Pons (tissue), 1 donor: ENCODE results near the gene TRAF3.
A peak's percentile ranks its signal among the peaks of the same experiment; 100 is the strongest.

Source experiments
- DNase-seq: peaks from one replicate; pipeline ENCODE4 v3.0.0-alpha.2; 2016; ENCODE audit warnings: low spot score

The TRAF3 gene

DNA sequence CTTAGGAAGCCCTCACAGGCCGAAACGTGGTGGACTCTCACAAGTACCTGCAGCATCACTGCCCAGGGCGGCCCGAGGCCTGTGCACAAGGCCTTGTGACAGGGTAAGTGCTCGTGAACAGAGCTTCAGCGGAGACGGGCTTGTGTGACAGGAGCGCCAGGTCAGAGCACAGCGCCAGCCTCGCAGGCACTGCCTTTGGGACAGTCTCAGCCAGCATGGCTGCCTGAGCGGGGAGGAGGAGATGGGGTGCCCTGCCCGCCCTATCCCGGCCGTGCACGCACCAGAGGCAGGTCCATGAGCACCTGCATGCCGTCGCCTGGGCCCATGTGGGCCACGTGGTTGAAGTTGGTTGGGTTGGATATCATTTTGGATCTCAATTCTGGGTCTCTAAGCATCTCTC lies 162.1 kb downstream of the TRAF3 start:
- no peak for DNase-seq

DNA sequence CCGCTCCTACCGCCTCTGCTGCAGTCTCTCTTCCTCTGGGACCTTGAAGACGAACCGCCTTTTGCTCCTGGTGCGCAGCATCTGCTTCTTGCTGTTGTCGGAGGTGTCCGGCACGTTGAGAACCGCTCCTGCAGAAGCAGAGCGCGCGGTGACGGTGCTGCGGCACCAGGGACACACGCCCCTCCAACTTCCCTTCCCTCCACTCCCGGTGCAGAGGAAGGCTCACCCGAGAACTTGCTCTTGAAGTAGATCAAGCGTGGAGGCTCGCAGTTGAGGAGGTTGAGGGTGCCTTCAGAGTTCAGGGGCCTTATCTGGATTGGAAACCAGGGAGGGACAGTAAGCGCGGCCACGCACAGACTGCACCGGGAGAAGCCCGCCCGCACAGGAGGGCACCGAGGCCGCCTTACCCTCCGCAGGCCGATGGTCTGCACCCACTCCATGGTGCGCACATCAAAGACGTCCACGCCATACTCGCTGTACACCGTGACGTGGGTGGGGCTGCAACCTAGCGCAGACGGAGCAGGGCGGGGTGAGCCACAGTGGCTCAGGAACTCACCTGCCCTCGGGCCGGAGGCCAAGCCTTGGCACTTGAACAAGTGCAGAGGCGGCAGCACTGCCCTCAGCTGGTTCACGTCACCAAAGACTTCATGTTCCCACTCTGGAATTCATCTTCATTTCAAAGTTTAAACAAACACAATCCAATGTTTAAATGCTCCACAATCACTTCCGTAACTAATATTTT lies 162.7 kb downstream of the TRAF3 start:
- DNase-seq = no peak

GRCh38 chr14:102940729-102941362 lies 163.6 kb downstream of the TRAF3 start:
- no peak for DNase-seq

GRCh38 chr14:102941419-102942011 lies 164.3 kb downstream of the TRAF3 start:
- no peak for DNase-seq

DNA sequence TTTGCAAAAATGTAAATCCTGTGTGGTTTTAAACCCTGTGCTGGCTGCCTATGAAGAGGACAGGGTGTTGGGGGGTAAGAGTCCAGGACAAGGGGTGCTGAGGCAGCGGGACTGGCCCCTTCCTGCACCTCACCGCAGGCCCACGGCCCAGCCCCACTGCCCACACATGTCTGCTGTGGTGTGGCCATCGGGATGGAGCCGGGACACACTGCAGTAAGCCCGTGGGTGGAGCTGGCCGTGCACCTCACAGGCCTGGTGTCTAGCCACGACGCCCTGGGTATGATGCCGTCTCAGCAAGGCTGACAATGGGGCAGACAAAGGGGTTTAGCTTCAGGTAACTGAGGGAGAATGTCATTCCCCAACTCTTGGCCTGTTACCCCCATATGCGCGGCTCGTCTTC lies 164.8 kb downstream of the TRAF3 start:
- DNase-seq = no peak

DNA sequence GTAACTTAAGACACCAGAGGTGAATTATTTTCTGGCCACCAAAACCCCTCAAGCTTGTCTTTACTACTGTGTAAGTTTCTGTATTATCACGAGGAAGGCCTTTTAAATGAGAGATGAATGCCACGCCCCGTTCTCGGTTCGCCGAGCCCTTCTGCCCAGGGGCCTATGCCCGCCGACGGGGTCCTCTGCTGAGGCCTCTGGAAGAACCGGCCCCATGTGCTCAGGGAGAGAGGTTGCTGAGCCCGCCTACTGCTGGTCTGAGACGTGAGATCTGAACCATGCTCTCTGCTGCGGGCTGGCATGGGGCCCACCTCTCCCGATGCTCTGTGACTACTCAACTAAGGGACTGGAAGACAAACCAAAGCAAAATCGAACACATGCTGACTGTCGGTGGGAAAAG lies 166.2 kb downstream of the TRAF3 start:
- no peak for DNase-seq

DNA sequence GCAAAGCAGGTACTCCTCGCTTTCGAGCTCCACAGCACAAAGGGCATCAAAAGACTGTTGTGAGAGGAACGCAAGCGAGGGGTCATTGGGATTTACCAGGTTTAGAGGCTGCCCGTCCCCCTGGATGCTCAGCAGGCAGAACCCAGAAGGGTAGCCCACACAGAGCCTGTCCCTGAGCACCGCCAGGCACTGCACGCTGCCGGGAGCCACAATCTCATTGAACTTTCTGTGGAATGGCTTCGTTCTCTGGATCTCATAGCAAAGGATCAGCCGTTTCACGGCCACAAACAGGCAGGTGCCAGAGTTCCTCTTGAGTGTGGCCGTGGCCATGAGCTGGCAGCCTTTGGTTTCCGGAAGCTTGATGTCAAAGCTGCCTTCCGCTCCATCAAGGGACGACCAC lies 166.7 kb downstream of the TRAF3 start:
- DNase-seq = no peak

GRCh38 chr14:102944448-102945330 lies 167.4 kb downstream of the TRAF3 start:
- no peak for DNase-seq

- DNase-seq = no peak
Measured at GRCh38 chr14:102945346-102946130, 168.3 kb downstream of the TRAF3 start.

GRCh38 chr14:102947321-102948103 lies 170.3 kb downstream of the TRAF3 start:
- no peak for DNase-seq

DNA sequence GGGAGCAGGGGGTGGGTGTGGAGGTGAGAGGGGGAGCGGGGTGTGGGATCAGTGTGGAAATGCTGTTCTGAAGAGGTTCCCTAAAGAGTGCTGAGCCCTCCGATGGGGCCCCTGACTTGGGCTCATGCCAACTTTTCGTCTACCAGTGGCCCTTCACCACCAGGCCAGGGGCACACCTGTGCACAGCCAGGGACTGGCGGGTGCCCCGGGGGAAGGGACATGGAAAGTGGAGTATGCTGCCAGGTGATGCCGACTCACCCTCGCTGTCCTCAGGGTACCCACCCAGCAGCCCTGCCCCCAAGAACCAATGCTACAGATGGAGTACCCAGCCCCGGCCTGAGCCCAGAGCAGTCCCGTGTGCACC lies 171.4 kb downstream of the TRAF3 start:
- DNase-seq = no peak

DNA sequence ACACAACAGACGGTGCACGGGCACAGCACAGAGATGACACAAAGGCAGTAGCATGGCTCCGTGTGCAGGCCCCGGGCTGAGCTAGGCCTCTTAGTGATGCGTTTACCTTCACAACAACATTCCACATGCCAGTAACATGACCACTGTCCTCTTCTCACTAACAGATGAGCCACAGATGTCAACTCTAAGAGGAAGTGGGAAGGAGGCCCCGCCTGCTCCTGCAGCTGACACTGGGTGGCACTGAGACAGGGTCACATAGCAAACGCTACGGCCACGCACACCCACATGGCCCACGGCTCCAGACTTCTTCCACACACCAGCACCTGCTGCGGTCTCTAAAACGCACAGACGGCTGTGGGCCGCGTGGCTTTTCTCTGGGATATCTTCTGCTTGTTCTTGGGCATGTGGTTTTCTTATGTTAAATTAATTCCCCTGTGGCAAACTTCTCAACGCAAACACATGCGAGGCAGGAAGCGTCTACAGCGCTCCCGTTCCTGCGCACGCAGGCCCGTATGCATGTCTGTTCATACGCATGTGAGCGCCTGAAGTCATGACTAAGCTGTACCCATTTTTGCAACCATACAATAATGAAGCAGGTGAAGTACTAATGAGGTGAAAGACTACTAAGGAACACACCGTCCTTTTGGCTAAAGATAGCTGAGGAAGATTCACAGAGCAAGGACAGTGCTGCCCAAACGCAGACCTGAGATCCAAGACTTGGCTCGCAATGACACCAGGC lies 172.0 kb downstream of the TRAF3 start:
- peak; percentile 57 for DNase-seq

DNA sequence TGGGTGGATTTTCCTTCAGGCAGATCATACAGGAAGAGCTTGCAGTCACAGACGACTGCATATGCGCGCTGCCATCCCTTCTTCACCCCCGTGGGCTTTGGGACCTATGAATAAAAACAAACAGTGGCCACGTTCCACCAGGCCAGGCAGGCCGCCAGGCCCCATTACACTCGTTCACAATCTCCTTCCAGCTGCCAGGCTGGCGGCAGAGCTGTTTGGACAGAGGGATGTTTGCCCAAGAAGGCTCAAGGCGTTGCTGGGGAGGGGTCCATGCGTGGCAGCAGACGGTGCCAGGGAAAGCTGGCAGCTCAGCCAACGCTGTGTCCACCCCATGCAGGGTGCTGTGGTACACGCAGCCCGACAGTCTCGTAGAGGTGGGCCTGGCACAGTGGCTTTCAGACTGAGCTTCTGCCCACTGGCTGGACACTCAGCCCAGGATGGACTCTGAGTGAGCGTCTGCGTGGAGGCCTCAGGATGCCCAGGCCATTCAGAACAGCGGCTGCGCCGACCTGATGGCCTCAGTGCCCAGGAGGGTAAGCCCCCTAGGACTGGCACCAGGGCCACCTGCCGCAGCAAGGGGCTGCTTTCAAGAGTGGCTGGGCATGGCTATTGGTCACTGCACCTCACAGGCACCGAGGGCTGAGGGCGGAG lies 172.7 kb downstream of the TRAF3 start:
- DNase-seq = peak; percentile 89

GRCh38 chr14:102951034-102951433 lies 173.8 kb downstream of the TRAF3 start:
- peak; percentile 94 for DNase-seq

DNA sequence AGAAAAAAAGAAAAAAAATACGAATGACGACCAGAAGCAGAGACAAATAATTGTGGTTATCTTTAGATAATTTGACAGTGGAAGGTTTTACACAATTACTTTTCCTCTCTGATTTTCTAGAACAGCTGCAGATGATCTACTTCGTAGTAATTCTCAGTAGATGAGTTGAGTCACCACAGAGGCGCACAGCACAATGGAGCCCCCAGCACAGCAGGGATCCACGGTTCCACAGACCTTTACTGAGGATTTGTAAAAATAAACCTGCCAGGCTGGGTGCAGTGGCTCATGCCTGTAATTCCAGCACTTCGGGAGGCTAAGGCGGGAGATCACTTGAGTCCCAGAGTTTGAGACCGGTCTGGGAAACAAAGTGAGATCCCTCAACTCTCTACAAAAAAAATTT lies 174.6 kb downstream of the TRAF3 start:
- DNase-seq = no peak

DNA sequence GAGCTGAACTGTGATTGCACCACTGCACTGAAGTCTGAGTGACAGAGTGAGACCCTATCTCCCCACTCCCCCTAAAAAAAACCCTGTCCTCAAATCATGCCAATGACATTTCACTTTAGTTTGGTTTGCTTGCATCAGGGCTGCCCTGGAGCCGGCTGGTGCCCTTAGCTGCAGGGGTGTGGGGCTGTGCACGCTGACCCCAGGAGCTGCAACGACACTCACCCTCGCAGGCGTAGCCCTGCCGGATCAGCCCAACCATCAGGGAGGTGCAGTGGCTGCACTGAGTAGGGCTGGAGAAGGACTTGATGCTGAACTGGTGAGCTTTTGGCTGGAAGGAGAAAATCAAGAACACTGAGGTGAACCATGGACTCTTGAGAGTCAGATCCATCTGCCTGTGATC lies 175.0 kb downstream of the TRAF3 start:
- DNase-seq = no peak

DNA sequence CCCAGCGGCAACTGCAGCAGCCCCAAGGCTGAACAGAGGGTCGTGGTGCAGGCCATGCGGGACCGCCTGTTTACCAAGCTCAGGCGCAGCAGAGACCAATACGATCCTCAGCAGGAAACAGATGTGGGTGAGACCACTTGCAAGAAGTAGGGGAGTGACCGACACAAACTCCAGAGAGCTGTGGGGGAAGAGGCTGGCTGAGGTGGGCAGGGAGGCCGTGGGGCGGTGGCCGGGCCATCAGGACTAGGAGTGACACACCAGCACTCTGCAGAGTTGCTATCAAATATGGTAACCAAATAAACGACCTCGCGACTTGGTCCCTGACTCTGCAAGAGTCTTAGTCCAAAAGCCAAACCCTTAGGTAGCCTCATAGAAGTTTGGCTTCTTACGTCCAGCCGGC lies 175.9 kb downstream of the TRAF3 start:
- no peak for DNase-seq

GRCh38 chr14:102954081-102954789 lies 177.0 kb downstream of the TRAF3 start:
- DNase-seq = no peak
